ENCODE data around the gene LONRF2.
"Not testable (repeated sequence)": the region's sequence is repeated elsewhere in the genome, so short reads cannot be mapped to it uniquely, and the experiment has no call there.

Gene LONRF2

GRCh38 chr2:100321866-100322820 lies at the start of gene LONRF2:
LONRF2 (minus strand) TSS chr2:100322501; CDS start chr2:100322093, 408 bp downstream.
- peak in 35 of 51 donors; percentile 13 to 76 (median 43) for DNase-seq

GRCh38 chr2:100367163-100367562 lies 44.9 kb upstream of the LONRF2 start:
- DNase-seq: no peak

GRCh38 chr2:100365434-100365833 lies 43.1 kb upstream of the LONRF2 start:
- DNase-seq: peak in 1 of 51 donors; percentile 23

- not testable (repeated sequence) for DNase-seq
Measured at GRCh38 chr2:100362269-100362668, 40.0 kb upstream of the LONRF2 start.

GRCh38 chr2:100359576-100359975 lies 37.3 kb upstream of the LONRF2 start:
- DNase-seq: no peak

- DNase-seq: no peak
Measured at GRCh38 chr2:100358554-100358953, 36.3 kb upstream of the LONRF2 start.

GRCh38 chr2:100352521-100352920 lies 30.2 kb upstream of the LONRF2 start:
- DNase-seq: no peak

GRCh38 chr2:100350661-100351185 lies 28.4 kb upstream of the LONRF2 start:
- no peak for DNase-seq

GRCh38 chr2:100345144-100345543 lies 22.8 kb upstream of the LONRF2 start:
- not testable (repeated sequence) for DNase-seq

- no peak for DNase-seq
Measured at GRCh38 chr2:100344433-100344832, 22.1 kb upstream of the LONRF2 start.

- not testable (repeated sequence) for DNase-seq
Measured at GRCh38 chr2:100342466-100342865, 20.2 kb upstream of the LONRF2 start.

- no peak for DNase-seq
Measured at GRCh38 chr2:100339823-100340222, 17.5 kb upstream of the LONRF2 start.

- no peak for DNase-seq
Measured at GRCh38 chr2:100334929-100335328, 12.6 kb upstream of the LONRF2 start.

- DNase-seq: no peak
Measured at GRCh38 chr2:100327742-100328141, 5.4 kb upstream of the LONRF2 start.

- DNase-seq: peak in 30 of 51 donors; percentile 2 to 59 (median 26)
Measured at GRCh38 chr2:100321179-100321865, 979 bp downstream of the LONRF2 start.

GRCh38 chr2:100320547-100321178 lies 1.6 kb downstream of the LONRF2 start:
- DNase-seq: peak in 15 of 51 donors; percentile 3 to 59 (median 28)

GRCh38 chr2:100317634-100318033 lies 4.7 kb downstream of the LONRF2 start:
- DNase-seq: no peak

GRCh38 chr2:100309973-100310719 lies 12.2 kb downstream of the LONRF2 start:
- no peak for DNase-seq

- DNase-seq: no peak
Measured at GRCh38 chr2:100309311-100309710, 13.0 kb downstream of the LONRF2 start.

- DNase-seq: no peak
Measured at GRCh38 chr2:100303744-100304143, 18.6 kb downstream of the LONRF2 start.

- DNase-seq: no peak
Measured at GRCh38 chr2:100302585-100302892, 19.8 kb downstream of the LONRF2 start.
